ENCODE data around the gene ZNF385D. TPM values are rescaled to one million over a fixed set of nuclear protein-coding genes. Genes with fewer than 3 reads are reported as not detected.

The ZNF385D gene
- total RNA-seq, 1 donor from 2014 or later: 0.41 TPM

DNA sequence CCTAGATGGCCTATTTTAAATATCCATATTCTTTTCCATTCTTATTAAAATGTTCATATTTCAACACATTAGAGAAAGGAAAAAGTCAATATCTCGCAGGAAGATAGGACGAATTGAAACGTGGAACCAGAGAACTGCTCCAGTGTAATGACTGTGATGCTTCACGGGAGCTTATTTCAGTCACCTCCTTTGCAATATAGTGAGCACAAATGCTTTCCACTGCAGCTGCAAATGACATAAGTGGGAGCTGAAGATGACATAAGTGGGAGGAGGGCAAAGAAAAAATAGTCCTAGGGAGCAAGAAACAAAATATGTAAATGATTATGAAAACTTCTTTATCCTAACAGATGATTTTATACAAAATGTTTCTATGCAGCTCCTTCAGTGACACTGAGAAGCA lies 324.1 kb downstream of the ZNF385D start:
- no peak overlapping the region for H3K4me3 Mint-ChIP-seq (ENCODE audit: unreplicated experiment)
- peaks cover 5% of the 10 kb centered on the region for H3K4me1 Mint-ChIP-seq (ENCODE audit: unreplicated experiment)
- H3K9me3 Mint-ChIP-seq (ENCODE audit: unreplicated experiment): no peaks in the 10 kb centered on the region
- H3K27ac Mint-ChIP-seq (ENCODE audit: unreplicated experiment): no peak overlapping the region
- no peak for DNase-seq (ENCODE audit: low spot score)
- no peaks in the 10 kb centered on the region for H3K36me3 Mint-ChIP-seq (ENCODE audit: low read depth, unreplicated experiment)
- H3K27me3 Mint-ChIP-seq (ENCODE audit: unreplicated experiment): no peaks in the 10 kb centered on the region
- TF ChIP-seq, protein P1, sequence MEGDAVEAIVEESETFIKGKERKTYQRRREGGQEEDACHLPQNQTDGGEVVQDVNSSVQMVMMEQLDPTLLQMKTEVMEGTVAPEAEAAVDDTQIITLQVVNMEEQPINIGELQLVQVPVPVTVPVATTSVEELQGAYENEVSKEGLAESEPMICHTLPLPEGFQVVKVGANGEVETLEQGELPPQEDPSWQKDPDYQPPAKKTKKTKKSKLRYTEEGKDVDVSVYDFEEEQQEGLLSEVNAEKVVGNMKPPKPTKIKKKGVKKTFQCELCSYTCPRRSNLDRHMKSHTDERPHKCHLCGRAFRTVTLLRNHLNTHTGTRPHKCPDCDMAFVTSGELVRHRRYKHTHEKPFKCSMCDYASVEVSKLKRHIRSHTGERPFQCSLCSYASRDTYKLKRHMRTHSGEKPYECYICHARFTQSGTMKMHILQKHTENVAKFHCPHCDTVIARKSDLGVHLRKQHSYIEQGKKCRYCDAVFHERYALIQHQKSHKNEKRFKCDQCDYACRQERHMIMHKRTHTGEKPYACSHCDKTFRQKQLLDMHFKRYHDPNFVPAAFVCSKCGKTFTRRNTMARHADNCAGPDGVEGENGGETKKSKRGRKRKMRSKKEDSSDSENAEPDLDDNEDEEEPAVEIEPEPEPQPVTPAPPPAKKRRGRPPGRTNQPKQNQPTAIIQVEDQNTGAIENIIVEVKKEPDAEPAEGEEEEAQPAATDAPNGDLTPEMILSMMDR (IDR thresholded peaks at IDR 0.05; ENCODE audit: unreplicated experiment): no peak

DNA sequence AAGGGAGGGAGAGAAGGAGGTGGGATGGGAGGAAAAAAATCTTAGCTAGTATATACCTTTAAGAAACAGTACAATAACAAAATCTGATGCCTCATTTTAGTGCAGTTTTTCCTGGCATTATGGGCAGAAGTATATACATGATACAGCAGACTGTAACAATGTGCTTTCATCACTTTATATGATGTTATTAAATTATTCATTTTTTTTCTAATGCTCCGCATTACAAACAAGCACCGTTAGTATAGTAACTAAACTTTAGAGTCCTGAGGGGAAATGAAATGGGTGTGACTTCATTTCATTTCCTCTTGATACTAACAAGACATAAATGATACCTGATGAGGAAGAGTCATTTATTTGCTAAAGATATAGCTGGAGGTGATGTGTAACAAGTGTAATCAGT lies 325.3 kb downstream of the ZNF385D start:
- Mint-ChIP-seq H3K36me3 (ENCODE audit: low read depth, unreplicated experiment) (no peaks in the 10 kb centered on the region), H3K9me3 (ENCODE audit: unreplicated experiment) (no peaks in the 10 kb centered on the region), H3K4me1 (ENCODE audit: unreplicated experiment) (peaks cover 5% of the 10 kb centered on the region), H3K27me3 (ENCODE audit: unreplicated experiment) (no peaks in the 10 kb centered on the region), H3K4me3 (ENCODE audit: unreplicated experiment) (no peak overlapping the region), H3K27ac (ENCODE audit: unreplicated experiment) (no peak overlapping the region)
- TF ChIP-seq, protein P1 (IDR thresholded peaks at IDR 0.05; ENCODE audit: unreplicated experiment): no peak
- DNase-seq (ENCODE audit: low spot score): no peak

DNA sequence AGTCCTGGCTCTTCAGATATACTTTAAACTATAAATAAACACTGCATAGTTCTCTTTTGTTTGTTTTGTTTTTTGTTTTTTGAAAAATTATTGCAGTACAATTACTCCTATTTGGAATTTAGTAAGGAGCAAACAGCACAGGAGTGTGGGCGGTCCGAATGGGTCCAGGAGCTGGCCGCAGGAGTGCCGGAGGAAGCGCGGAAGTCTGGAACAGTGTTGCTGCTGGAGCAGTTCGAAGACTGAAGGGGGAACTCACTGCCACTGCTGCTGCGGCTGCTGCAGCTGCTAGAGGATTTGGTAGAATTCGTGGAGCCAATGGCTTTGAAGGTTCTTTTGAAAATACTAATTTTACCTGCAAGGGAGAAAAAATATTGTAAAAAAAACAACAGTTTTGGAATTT lies 329.9 kb downstream of the ZNF385D start:
- no peaks in the 10 kb centered on the region for H3K36me3 Mint-ChIP-seq (ENCODE audit: low read depth, unreplicated experiment)
- no peaks in the 10 kb centered on the region for H3K27me3 Mint-ChIP-seq (ENCODE audit: unreplicated experiment)
- no peak for DNase-seq (ENCODE audit: low spot score)
- TF ChIP-seq, protein P1 (IDR thresholded peaks at IDR 0.05; ENCODE audit: unreplicated experiment): no peak
- no peak overlapping the region for H3K4me3 Mint-ChIP-seq (ENCODE audit: unreplicated experiment)
- no peak overlapping the region for H3K27ac Mint-ChIP-seq (ENCODE audit: unreplicated experiment)
- no peaks in the 10 kb centered on the region for H3K9me3 Mint-ChIP-seq (ENCODE audit: unreplicated experiment)
- H3K4me1 Mint-ChIP-seq (ENCODE audit: unreplicated experiment): peaks cover 5% of the 10 kb centered on the region

DNA sequence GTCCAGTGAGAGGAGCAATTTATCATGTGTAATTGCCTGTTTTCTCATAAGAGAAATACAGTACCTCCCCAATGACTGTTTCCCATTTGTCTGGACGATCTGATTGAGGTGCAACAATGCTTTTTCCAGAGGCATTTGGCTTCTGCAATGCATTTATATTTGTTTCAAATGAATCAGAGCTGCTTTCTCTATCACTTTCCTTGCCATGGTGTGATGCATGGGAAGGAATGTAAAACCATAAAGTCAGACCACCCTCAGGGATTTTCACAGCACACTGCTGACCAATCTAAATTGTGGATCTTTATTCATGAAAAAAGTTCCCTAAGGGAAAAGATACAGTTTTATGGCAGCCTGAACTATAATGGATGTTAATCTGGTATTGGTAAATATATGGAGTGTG lies 333.0 kb downstream of the ZNF385D start:
- no peak overlapping the region for H3K27ac Mint-ChIP-seq (ENCODE audit: unreplicated experiment)
- H3K4me1 Mint-ChIP-seq (ENCODE audit: unreplicated experiment): no peaks in the 10 kb centered on the region
- H3K36me3 Mint-ChIP-seq (ENCODE audit: low read depth, unreplicated experiment): no peaks in the 10 kb centered on the region
- H3K4me3 Mint-ChIP-seq (ENCODE audit: unreplicated experiment): no peak overlapping the region
- H3K27me3 Mint-ChIP-seq (ENCODE audit: unreplicated experiment): no peaks in the 10 kb centered on the region
- DNase-seq (ENCODE audit: low spot score): no peak
- no peaks in the 10 kb centered on the region for H3K9me3 Mint-ChIP-seq (ENCODE audit: unreplicated experiment)
- TF ChIP-seq, protein P1 (IDR thresholded peaks at IDR 0.05; ENCODE audit: unreplicated experiment): no peak

DNA sequence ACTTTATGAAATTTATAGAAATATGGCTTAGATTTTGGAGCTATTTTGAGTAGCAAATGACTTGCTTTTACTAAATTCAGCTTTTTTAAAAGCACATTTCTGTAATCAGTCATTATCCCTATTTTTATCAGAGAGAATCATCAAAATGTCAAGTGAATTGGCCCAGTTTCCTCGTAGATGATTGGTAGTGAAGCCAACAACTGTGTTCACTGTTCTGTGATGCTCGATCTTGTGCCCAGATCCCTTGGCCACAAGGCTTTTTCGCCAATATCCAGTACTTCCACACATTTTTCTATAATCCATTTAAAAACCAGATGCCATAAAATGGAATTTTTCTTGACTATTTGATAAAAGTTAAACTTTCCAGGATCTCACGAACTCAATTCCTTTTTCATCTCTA lies 336.5 kb downstream of the ZNF385D start:
- H3K27me3 Mint-ChIP-seq (ENCODE audit: unreplicated experiment): no peaks in the 10 kb centered on the region
- H3K27ac Mint-ChIP-seq (ENCODE audit: unreplicated experiment): no peak overlapping the region
- TF ChIP-seq, protein P1 (IDR thresholded peaks at IDR 0.05; ENCODE audit: unreplicated experiment): no peak
- no peak for DNase-seq (ENCODE audit: low spot score)
- no peaks in the 10 kb centered on the region for H3K9me3 Mint-ChIP-seq (ENCODE audit: unreplicated experiment)
- H3K36me3 Mint-ChIP-seq (ENCODE audit: low read depth, unreplicated experiment): no peaks in the 10 kb centered on the region
- H3K4me1 Mint-ChIP-seq (ENCODE audit: unreplicated experiment): no peaks in the 10 kb centered on the region
- H3K4me3 Mint-ChIP-seq (ENCODE audit: unreplicated experiment): no peak overlapping the region

All from endothelial cell (in vitro differentiated cells).